Keratinocyte (primary cell): ENCODE measurements around the gene TACC2. TPM values are rescaled to one million over a fixed set of nuclear protein-coding genes. Genes with fewer than 3 reads are reported as not detected.

ENCODE experiments used
- DNase-seq: peaks from one replicate; pipeline ENCODE4 v3.0.0-alpha.2; 2011; ENCODE audit warnings: low read depth, missing footprints, low spot score
- FAIRE-seq: peaks from 2 replicates; lab custom pipeline; 2011; peaks lifted over from hg19 to GRCh38; lab: Jason Lieb, UNC
- H2AFZ ChIP-seq: 2 replicates; pipeline ENCODE4 v1.6.0; 2012; ENCODE audit warnings: low read length, control low read depth, inconsistent platforms; ENCODE audit not compliant: control insufficient read depth
- H3K27ac ChIP-seq: 2 replicates; pipeline ENCODE4 v1.5.1; 2011; ENCODE audit warnings: low read length; ENCODE audit not compliant: control insufficient read depth, insufficient read depth
- H3K27me3 ChIP-seq: 3 replicates; pipeline ENCODE4 v1.6.0; 2011; ENCODE audit warnings: low read length; ENCODE audit not compliant: control insufficient read depth, insufficient read depth; ENCODE audit errors: extremely low read depth
- H3K36me3 ChIP-seq, 2 experiments: 2 replicates in 1 of 2; 3 replicates in 1 of 2; pipeline ENCODE4 v1.5.1; 2011; ENCODE audit warnings: low read length in 2 of 2, mild to moderate bottlenecking in 1 of 2; ENCODE audit not compliant: control insufficient read depth in 2 of 2, insufficient read depth in 2 of 2; ENCODE audit errors: extremely low read depth in 1 of 2
- H3K4me1 ChIP-seq: 3 replicates; pipeline ENCODE4 v1.5.1; 2011; ENCODE audit warnings: low read length; ENCODE audit not compliant: control insufficient read depth, insufficient read depth; ENCODE audit errors: extremely low read depth
- H3K4me2 ChIP-seq: 3 replicates; pipeline ENCODE4 v1.6.0; 2011; ENCODE audit warnings: low read depth, low read length; ENCODE audit not compliant: control insufficient read depth, insufficient read depth; ENCODE audit errors: extremely low read depth
- H3K4me3 ChIP-seq, 3 experiments: fragments of 200-600 bp in 1 of 3; sonication (generic) in 1 of 3; 2 replicates in 2 of 3; 3 replicates in 1 of 3; pipeline ENCODE4 v1.5.1; 2011 to 2016; ENCODE audit warnings: low read length in 3 of 3, mild to moderate bottlenecking in 3 of 3, control low read depth in 2 of 3, inconsistent platforms in 1 of 3, low read depth in 1 of 3, mixed read lengths in 1 of 3, mixed run types in 1 of 3, moderate library complexity in 1 of 3; ENCODE audit not compliant: control insufficient read depth in 2 of 3, insufficient read depth in 2 of 3; ENCODE audit errors: extremely low read depth in 1 of 3
- H3K79me2 ChIP-seq: 2 replicates; pipeline ENCODE4 v1.6.0; 2012; ENCODE audit warnings: low read length; ENCODE audit not compliant: control insufficient read depth, insufficient read depth
- H3K9ac ChIP-seq: 3 replicates; pipeline ENCODE4 v1.6.0; 2011; ENCODE audit warnings: low read length; ENCODE audit not compliant: control insufficient read depth, insufficient read depth; ENCODE audit errors: extremely low read depth
- H3K9me1 ChIP-seq: 3 replicates; pipeline ENCODE4 v1.6.0; 2011; ENCODE audit warnings: low read length; ENCODE audit not compliant: control insufficient read depth, insufficient read depth; ENCODE audit errors: extremely low read depth
- H3K9me3 ChIP-seq: 2 replicates; pipeline ENCODE4 v1.5.1; 2012; ENCODE audit warnings: low read depth, low read length; ENCODE audit not compliant: control insufficient read depth
- H4K20me1 ChIP-seq: 3 replicates; pipeline ENCODE4 v1.6.0; 2011; ENCODE audit warnings: low read length; ENCODE audit not compliant: control insufficient read depth, insufficient read depth; ENCODE audit errors: extremely low read depth
- EZH2 ChIP-seq: IDR thresholded peaks from one replicate; pipeline ENCODE4 v1.6.1; 2012; ENCODE audit warnings: inconsistent platforms, mild to moderate bottlenecking, low read length, moderate library complexity
- dilution Hi-C: fragments of 300-500 bp; cut with MboI; formaldehyde crosslinking; loops from one replicate; pipeline ENCODE4 v1.7.0; 2020; ENCODE audit warnings: low sequenced_read_pairs; ENCODE audit not compliant: extremely low pct_ligation_motif_present
- polyA plus RNA-seq, 5 experiments: library from polyadenylated mRNA; depleted of rRNA in 3 of 5; stranded (reverse) in 3 of 5; stranded (forward) in 1 of 5; unstranded in 1 of 5; fragments of >200 nt; gene quantifications; 1 replicate in 1 of 5; 2 replicates in 3 of 5; 3 replicates in 1 of 5; pipeline versions ENCODE4 v1.2.1 to v1.2.3, GENCODE V29; 2011 to 2012; ENCODE audit warnings: missing spikeins in 2 of 5, low read depth in 1 of 5, low replicate concordance in 1 of 5
- TF ChIP-seq, protein P1 (sequence below), 3 experiments: IDR thresholded peaks in 1 of 3; conservative IDR thresholded peaks in 1 of 3; optimal IDR thresholded peaks in 1 of 3; 2 replicates in 2 of 3; 3 replicates in 1 of 3; pipeline versions ENCODE3 to v1.5.1; 2011; ENCODE audit warnings: low read length in 3 of 3, mild to moderate bottlenecking in 3 of 3, moderate library complexity in 2 of 3, control low read depth in 1 of 3, inconsistent platforms in 1 of 3; ENCODE audit not compliant: insufficient read depth in 2 of 3; ENCODE audit errors: extremely low read depth in 1 of 3

TACC2 gene
- polyA plus RNA-seq, 1 donor (not counting 4 experiments of a cell fraction or from before 2014, with no cell fraction given) = 12.8 TPM

DNA sequence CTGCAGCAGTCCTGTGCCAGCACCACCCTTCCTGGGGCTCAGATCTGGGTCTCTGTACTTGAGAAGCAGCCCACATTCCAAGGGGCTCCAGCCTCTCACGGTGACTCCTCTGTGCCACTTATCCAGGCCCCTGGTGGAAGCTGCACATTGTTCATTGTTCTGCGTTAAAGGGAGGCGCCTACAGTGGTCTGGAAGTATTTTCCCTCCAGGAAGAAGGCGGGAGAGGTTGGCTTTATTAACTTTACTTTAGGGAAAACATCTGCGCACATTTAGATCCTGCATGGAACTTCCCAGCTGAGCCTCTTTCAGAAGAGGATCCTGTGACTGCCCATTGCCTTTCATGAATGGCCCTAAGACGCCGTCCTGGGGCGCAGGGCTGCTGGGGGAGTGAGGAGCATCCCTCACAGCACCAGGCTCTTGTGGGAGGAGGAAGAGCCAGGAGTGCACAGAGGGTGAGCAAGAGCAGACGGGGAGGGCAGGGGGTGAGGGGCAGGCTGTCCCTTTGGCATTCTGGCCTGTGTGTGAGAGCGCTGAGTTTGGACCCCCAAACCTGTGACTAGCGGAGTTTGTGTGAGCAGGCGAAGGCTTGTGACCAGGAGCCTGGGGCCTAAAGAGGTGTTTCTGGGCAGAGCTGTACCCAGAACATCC, 183.5 kb downstream of the TACC2 start:
- no peaks in the 10 kb centered on the region for H3K4me1 ChIP-seq
- H3K9ac ChIP-seq = no peak overlapping the region
- TF ChIP-seq EZH2 = no peak
- TF ChIP-seq, protein P1, sequence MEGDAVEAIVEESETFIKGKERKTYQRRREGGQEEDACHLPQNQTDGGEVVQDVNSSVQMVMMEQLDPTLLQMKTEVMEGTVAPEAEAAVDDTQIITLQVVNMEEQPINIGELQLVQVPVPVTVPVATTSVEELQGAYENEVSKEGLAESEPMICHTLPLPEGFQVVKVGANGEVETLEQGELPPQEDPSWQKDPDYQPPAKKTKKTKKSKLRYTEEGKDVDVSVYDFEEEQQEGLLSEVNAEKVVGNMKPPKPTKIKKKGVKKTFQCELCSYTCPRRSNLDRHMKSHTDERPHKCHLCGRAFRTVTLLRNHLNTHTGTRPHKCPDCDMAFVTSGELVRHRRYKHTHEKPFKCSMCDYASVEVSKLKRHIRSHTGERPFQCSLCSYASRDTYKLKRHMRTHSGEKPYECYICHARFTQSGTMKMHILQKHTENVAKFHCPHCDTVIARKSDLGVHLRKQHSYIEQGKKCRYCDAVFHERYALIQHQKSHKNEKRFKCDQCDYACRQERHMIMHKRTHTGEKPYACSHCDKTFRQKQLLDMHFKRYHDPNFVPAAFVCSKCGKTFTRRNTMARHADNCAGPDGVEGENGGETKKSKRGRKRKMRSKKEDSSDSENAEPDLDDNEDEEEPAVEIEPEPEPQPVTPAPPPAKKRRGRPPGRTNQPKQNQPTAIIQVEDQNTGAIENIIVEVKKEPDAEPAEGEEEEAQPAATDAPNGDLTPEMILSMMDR (optimal IDR thresholded peaks at IDR 0.05 in 1 of 3, IDR thresholded peaks at IDR 0.05 in 1 of 3, conservative IDR thresholded peaks at IDR 0.05 in 1 of 3; ENCODE audit: extremely low read depth in 1 of 3, insufficient read depth in 2 of 3, low read length in 3 of 3) = no peak
- no peak for DNase-seq
- no peaks in the 10 kb centered on the region for H3K79me2 ChIP-seq
- no peaks in the 10 kb centered on the region for H3K9me3 ChIP-seq
- H3K36me3 ChIP-seq = peaks cover 0 to 3% of the 10 kb centered on the region in 2 experiments
- no peak overlapping the region for H2AFZ ChIP-seq
- H4K20me1 ChIP-seq = peaks cover 14% of the 10 kb centered on the region
- no peaks in the 10 kb centered on the region for H3K9me1 ChIP-seq
- no peak overlapping the region for H3K4me3 ChIP-seq
- FAIRE-seq = no peak
- H3K27me3 ChIP-seq = no peaks in the 10 kb centered on the region
- no peak overlapping the region for H3K27ac ChIP-seq
- H3K4me2 ChIP-seq = no peak overlapping the region
- dilution Hi-C loops = no loop called here

DNA sequence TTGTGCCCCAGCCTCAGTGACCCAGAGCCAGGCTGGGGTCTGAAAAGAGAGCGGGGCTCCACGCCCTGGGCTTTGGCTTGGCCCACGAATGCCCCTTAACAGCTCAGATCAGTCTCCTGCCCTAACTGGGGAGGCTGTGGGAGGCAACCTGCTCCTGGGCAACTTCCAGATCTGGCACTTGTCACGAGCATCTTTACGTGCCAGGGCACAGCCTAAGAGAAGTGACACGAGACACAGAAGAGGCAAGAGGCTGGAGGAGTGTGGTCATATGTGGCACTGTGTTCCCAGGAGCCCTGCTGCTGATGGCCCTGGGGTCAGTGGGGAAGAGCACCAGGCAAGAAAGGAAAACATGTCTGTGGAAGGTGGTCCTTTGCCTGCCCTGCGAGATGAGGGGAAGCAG, 184.4 kb downstream of the TACC2 start:
- TF ChIP-seq, protein P1 (optimal IDR thresholded peaks at IDR 0.05 in 1 of 3, IDR thresholded peaks at IDR 0.05 in 1 of 3, conservative IDR thresholded peaks at IDR 0.05 in 1 of 3; ENCODE audit: extremely low read depth in 1 of 3, insufficient read depth in 2 of 3, low read length in 3 of 3) = no peak
- TF ChIP-seq EZH2 = no peak
- H2AFZ ChIP-seq = no peak overlapping the region
- peaks cover 14% of the 10 kb centered on the region for H4K20me1 ChIP-seq
- no peak for DNase-seq
- no peak overlapping the region for H3K4me3 ChIP-seq
- dilution Hi-C loops = no loop called here
- H3K27me3 ChIP-seq = no peaks in the 10 kb centered on the region
- no peak overlapping the region for H3K9ac ChIP-seq
- no peaks in the 10 kb centered on the region for H3K9me3 ChIP-seq
- H3K27ac ChIP-seq = no peak overlapping the region
- no peak overlapping the region for H3K4me2 ChIP-seq
- H3K9me1 ChIP-seq = no peaks in the 10 kb centered on the region
- H3K4me1 ChIP-seq = no peaks in the 10 kb centered on the region
- no peak for FAIRE-seq
- H3K79me2 ChIP-seq = no peaks in the 10 kb centered on the region
- peaks cover 0 to 2% of the 10 kb centered on the region in 2 experiments for H3K36me3 ChIP-seq
